ENCODE data around the gene SDK1.

DNA sequence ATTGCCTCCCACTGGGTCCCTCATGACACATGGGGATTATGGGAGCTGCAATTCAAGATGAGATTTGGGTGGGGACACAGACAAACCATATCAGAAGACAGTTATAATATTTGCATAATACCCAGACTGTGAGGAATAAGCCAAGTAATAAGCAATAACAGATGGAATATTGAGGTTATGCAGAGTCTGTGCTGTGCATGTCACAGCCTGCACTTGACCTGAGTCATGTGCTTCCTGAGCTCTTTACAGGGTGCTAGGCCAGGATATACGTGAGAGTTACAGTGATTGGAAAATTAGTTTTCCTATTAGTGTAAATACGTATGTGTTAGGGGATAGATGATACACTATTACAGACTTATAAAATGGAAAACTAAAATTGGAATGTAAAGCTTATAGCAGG, 288.7 kb downstream of the SDK1 start:
- TF ChIP-seq, protein P1, sequence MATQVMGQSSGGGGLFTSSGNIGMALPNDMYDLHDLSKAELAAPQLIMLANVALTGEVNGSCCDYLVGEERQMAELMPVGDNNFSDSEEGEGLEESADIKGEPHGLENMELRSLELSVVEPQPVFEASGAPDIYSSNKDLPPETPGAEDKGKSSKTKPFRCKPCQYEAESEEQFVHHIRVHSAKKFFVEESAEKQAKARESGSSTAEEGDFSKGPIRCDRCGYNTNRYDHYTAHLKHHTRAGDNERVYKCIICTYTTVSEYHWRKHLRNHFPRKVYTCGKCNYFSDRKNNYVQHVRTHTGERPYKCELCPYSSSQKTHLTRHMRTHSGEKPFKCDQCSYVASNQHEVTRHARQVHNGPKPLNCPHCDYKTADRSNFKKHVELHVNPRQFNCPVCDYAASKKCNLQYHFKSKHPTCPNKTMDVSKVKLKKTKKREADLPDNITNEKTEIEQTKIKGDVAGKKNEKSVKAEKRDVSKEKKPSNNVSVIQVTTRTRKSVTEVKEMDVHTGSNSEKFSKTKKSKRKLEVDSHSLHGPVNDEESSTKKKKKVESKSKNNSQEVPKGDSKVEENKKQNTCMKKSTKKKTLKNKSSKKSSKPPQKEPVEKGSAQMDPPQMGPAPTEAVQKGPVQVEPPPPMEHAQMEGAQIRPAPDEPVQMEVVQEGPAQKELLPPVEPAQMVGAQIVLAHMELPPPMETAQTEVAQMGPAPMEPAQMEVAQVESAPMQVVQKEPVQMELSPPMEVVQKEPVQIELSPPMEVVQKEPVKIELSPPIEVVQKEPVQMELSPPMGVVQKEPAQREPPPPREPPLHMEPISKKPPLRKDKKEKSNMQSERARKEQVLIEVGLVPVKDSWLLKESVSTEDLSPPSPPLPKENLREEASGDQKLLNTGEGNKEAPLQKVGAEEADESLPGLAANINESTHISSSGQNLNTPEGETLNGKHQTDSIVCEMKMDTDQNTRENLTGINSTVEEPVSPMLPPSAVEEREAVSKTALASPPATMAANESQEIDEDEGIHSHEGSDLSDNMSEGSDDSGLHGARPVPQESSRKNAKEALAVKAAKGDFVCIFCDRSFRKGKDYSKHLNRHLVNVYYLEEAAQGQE (IDR thresholded peaks at IDR 0.05) = no peak
- TF ChIP-seq, protein P2, sequence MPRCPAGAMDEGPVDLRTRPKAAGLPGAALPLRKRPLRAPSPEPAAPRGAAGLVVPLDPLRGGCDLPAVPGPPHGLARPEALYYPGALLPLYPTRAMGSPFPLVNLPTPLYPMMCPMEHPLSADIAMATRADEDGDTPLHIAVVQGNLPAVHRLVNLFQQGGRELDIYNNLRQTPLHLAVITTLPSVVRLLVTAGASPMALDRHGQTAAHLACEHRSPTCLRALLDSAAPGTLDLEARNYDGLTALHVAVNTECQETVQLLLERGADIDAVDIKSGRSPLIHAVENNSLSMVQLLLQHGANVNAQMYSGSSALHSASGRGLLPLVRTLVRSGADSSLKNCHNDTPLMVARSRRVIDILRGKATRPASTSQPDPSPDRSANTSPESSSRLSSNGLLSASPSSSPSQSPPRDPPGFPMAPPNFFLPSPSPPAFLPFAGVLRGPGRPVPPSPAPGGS (IDR thresholded peaks at IDR 0.05) = no peak
- TF ChIP-seq CHD4 (IDR thresholded peaks at IDR 0.05; ENCODE audit: borderline replicate concordance) (no peak), RAD21 (conservative IDR thresholded peaks at IDR 0.05 in 1 of 2, IDR thresholded peaks at IDR 0.05 in 1 of 2) (no peak)
- TF ChIP-seq, protein P3, sequence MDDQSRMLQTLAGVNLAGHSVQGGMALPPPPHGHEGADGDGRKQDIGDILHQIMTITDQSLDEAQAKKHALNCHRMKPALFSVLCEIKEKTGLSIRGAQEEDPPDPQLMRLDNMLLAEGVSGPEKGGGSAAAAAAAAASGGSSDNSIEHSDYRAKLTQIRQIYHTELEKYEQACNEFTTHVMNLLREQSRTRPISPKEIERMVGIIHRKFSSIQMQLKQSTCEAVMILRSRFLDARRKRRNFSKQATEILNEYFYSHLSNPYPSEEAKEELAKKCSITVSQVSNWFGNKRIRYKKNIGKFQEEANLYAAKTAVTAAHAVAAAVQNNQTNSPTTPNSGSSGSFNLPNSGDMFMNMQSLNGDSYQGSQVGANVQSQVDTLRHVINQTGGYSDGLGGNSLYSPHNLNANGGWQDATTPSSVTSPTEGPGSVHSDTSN (IDR thresholded peaks at IDR 0.05) = no peak

All from A549 (cell line).